Measurements from ENCODE around the gene SPRY4. TPM values are rescaled to one million over a fixed set of nuclear protein-coding genes. Genes with fewer than 3 reads are reported as not detected.

Gene SPRY4
- total and polyA plus RNA-seq, 2 of the 8 experiments (the other 6 are each of a cell fraction or from before 2014, with no cell fraction given): 59.1 to 113 TPM

GRCh38 chr5:142366007-142366406 is 41.2 kb upstream of the SPRY4 start:
- Histone ChIP-seq H3K4me1 (replicated peaks in 1 of 4; ENCODE audit: control insufficient read depth in 3 of 4, insufficient read depth in 4 of 4, low read length in 3 of 4) (peaks cover 4 to 14% (median 11%) of the 10 kb centered on the region in 4 experiments; a peak in 6 of 7 replicates), H2AFZ (ENCODE audit: low read length) (no peak overlapping the region), H3K18ac (ENCODE audit: extremely low read depth, low read length) (no peak overlapping the region), H3K23me2 (ENCODE audit: low read depth, low read length) (no peaks in the 10 kb centered on the region), H2AK5ac (ENCODE audit: low read depth, low read length) (no peak overlapping the region), H4K91ac (replicated peaks; ENCODE audit: insufficient read length, low read length) (peak overlapping the region; percentile 69), H4K8ac (ENCODE audit: extremely low read depth, insufficient read depth, low read length) (no peak overlapping the region), H3K14ac (ENCODE audit: insufficient read length) (no peak overlapping the region), H2BK5ac (ENCODE audit: low read depth, low read length) (no peak overlapping the region; the same call in 1 of the 2 replicates), H3K79me1 (ENCODE audit: low read depth, low read length) (no peaks in the 10 kb centered on the region), H3K23ac (ENCODE audit: insufficient read length) (no peak overlapping the region), H3K4ac (replicated peaks; ENCODE audit: insufficient read length, low read depth, low read length) (no peak overlapping the region), H3K9me3 (ENCODE audit: insufficient read depth in 2 of 2, low read depth in 1 of 2, low read length in 1 of 2) (no peaks in the 10 kb centered on the region), H4K5ac (ENCODE audit: insufficient read length, low read depth, low read length) (no peak overlapping the region), H3K27me3 (replicated peaks in 1 of 4; ENCODE audit: control insufficient read depth in 3 of 4, extremely low read depth in 1 of 4, insufficient read depth in 3 of 4, low read length in 3 of 4) (no peaks in the 10 kb centered on the region), H2BK12ac (ENCODE audit: low read depth, low read length) (peak overlapping the region; percentile 42; the same call in 1 of the 2 replicates), H2BK120ac (replicated peaks; ENCODE audit: low read depth, low read length) (peak overlapping the region; percentile 88), H2BK20ac (ENCODE audit: low read length) (no peak overlapping the region), H3K56ac (replicated peaks; ENCODE audit: insufficient read length, low read depth, low read length) (no peak overlapping the region), H4K20me1 (replicated peaks in 1 of 2; ENCODE audit: control insufficient read depth in 1 of 2, insufficient read depth in 2 of 2, low read length in 2 of 2) (no peaks in the 10 kb centered on the region), H3K79me2 (ENCODE audit: control insufficient read depth in 1 of 2, insufficient read depth in 2 of 2, low read length in 2 of 2) (no peaks in the 10 kb centered on the region), H3K9ac (replicated peaks in 1 of 4; ENCODE audit: extremely low read depth in 1 of 4, low read depth in 3 of 4, low read length in 3 of 4) (no peak overlapping the region), H3K27ac (ENCODE audit: low read depth, low read length) (no peak overlapping the region), H3K4me2 (ENCODE audit: insufficient read depth in 1 of 2, low read depth in 2 of 2, low read length in 2 of 2) (no peak overlapping the region), H3K36me3 (ENCODE audit: control insufficient read depth in 2 of 4, insufficient read depth in 4 of 4, low read length in 3 of 4) (no peaks in the 10 kb centered on the region), H3K4me3 (ENCODE audit: extremely low read depth in 1 of 4, insufficient read depth in 2 of 4, low read depth in 3 of 4, low read length in 4 of 4) (no peak overlapping the region), H2BK15ac (ENCODE audit: low read length) (no peak overlapping the region)
- ChIA-PET CTCF (ENCODE audit: partially characterized antibody) (no interaction called here), POLR2A (ENCODE audit: partially characterized antibody) (no interaction called here)
- FAIRE-seq (no peak), DNase-seq (ENCODE audit: low read depth in 1 of 2, low spot score in 2 of 2) (no peak)
- WGBS, 2 experiments (ENCODE audit: extremely low coverage in 1 of 2, insufficient coverage in 1 of 2, insufficient read length in 1 of 2, insufficient replicate concordance in 2 of 2, low coverage in 1 of 2, low lambda C conversion rate in 2 of 2, missing lambda C conversion rate in 1 of 2): 86% methylated on average over 4 of the region's 4 CpGs; no CpG with 5 or more reads in 1 of the 2 experiments
- TF ChIP-seq BACH1 (IDR thresholded peaks at IDR 0.05; ENCODE audit: low read length) (no peak), RNF2 (IDR thresholded peaks at IDR 0.05; ENCODE audit: borderline replicate concordance, low read depth, low read length, missing control alignments, poor library complexity, severe bottlenecking) (no peak), TAF7 (optimal IDR thresholded peaks at IDR 0.05; ENCODE audit: borderline replicate concordance, low read depth, low read length) (no peak), EGR1 (IDR thresholded peaks at IDR 0.05; ENCODE audit: borderline replicate concordance, low read depth, low read length) (no peak), POLR2A (IDR thresholded peaks at IDR 0.05; ENCODE audit: control extremely low read depth in 1 of 2, low read depth in 2 of 2, low read length in 2 of 2) (no peak), RFX5 (IDR thresholded peaks at IDR 0.05; ENCODE audit: borderline replicate concordance, low read depth, low read length) (no peak), JUN (IDR thresholded peaks at IDR 0.05; ENCODE audit: low read depth, low read length) (no peak), CTCF (IDR thresholded peaks at IDR 0.05; ENCODE audit: control extremely low read depth in 1 of 3, insufficient read depth in 1 of 3, low read depth in 1 of 3, low read length in 3 of 3) (no peak)

Measured in H1 (cell line).